PC-3 (cell line): ENCODE results near the gene B4GALNT4. TPM values are rescaled to one million over a fixed set of nuclear protein-coding genes. Genes with fewer than 3 reads are reported as not detected.

Experiments
- ATAC-seq: fragments of 200-7000 bp; cut with Tn5 transposase; 2 replicates; pipeline ENCODE4 v1.9.1; 2020; ENCODE audit warnings: mild to moderate bottlenecking, moderate library complexity
- BruUV-seq: library from RNA; stranded (reverse); fragments of 400-500 nt; replicated peaks from 2 replicates; lab custom pipeline; 2021; lab: Mats Ljungman, UMichigan
- CTCF ChIA-PET: fragments of 300-600 bp; sonication (Branson Sonifier 250); formaldehyde crosslinking; loops from one replicate; lab custom pipeline; 2022; ENCODE audit warnings: antibody characterized with exemption; lab: Charles Lee
- POLR2A ChIA-PET: fragments of 300-600 bp; sonication (Branson Sonifier 250); formaldehyde crosslinking; loops from one replicate; lab custom pipeline; 2022; ENCODE audit warnings: antibody characterized with exemption; ENCODE audit not compliant: unreplicated experiment; lab: Charles Lee
- DNase-seq: peaks from one replicate; pipeline ENCODE4 v3.0.0-alpha.2; 2015
- H2AFZ ChIP-seq: fragments of 300-600 bp; sonication (generic); 2 replicates; pipeline ENCODE4 v1.6.0; 2016; ENCODE audit warnings: antibody characterized with exemption, low read length
- H3F3A ChIP-seq: fragments of 300-600 bp; sonication (generic); one replicate; pipeline ENCODE4 v1.6.0; 2017; ENCODE audit warnings: antibody characterized with exemption, low read length, control low read depth, mild to moderate bottlenecking; ENCODE audit not compliant: unreplicated experiment
- H3K27ac ChIP-seq: fragments of 300-600 bp; sonication (generic); 2 replicates; pipeline ENCODE4 v1.5.1; 2016; ENCODE audit warnings: mild to moderate bottlenecking, low read length
- H3K27me3 ChIP-seq: fragments of 300-600 bp; sonication (generic); 2 replicates; pipeline ENCODE4 v1.6.1; 2016; ENCODE audit warnings: low read length, mixed read lengths
- H3K36me3 ChIP-seq: fragments of 300-600 bp; sonication (generic); 2 replicates; pipeline ENCODE4 v1.6.1; 2016; ENCODE audit warnings: low read depth, mixed run types, low read length, mixed read lengths
- H3K4me1 ChIP-seq: fragments of 300-600 bp; sonication (generic); 2 replicates; pipeline ENCODE4 v1.5.1; 2016; ENCODE audit warnings: low read length; ENCODE audit not compliant: insufficient read depth
- H3K4me2 ChIP-seq: fragments of 300-600 bp; sonication (generic); 2 replicates; pipeline ENCODE4 v1.6.0; 2016; ENCODE audit warnings: low read length
- H3K4me3 ChIP-seq: fragments of 300-600 bp; sonication (generic); 2 replicates; pipeline ENCODE4 v1.5.1; 2016; ENCODE audit warnings: mild to moderate bottlenecking, low read length, mixed read lengths
- H3K79me2 ChIP-seq: fragments of 300-600 bp; sonication (generic); 2 replicates; pipeline ENCODE4 v1.6.1; 2017; ENCODE audit warnings: low read length, mixed read lengths
- H3K9ac ChIP-seq: fragments of 300-600 bp; sonication (generic); 2 replicates; pipeline ENCODE4 v1.6.0; 2016; ENCODE audit warnings: mild to moderate bottlenecking, low read length
- H3K9me2 ChIP-seq: fragments of 300-600 bp; sonication (generic); replicated peaks from 2 replicates; pipeline ENCODE4 v1.6.1; 2016; ENCODE audit warnings: mixed run types, low read length, mixed read lengths
- H3K9me3 ChIP-seq: fragments of 300-600 bp; sonication (generic); 2 replicates; pipeline ENCODE4 v1.6.1; 2016; ENCODE audit warnings: low read length, mixed read lengths
- H4K20me1 ChIP-seq: fragments of 300-600 bp; sonication (generic); 2 replicates; pipeline ENCODE4 v1.6.1; 2016; ENCODE audit warnings: low read length, mixed read lengths
- CTCF ChIP-seq: fragments of 300-600 bp; sonication (generic); conservative IDR thresholded peaks from 2 replicates; pipeline ENCODE4 v1.5.1; 2017; ENCODE audit warnings: antibody characterized with exemption, low read depth, mild to moderate bottlenecking, low read length
- EZH2 ChIP-seq: fragments of 300-600 bp; sonication (generic); IDR thresholded peaks from one replicate; pipeline ENCODE4 v1.6.1; 2017; ENCODE audit warnings: antibody characterized with exemption, mild to moderate bottlenecking, low read length; ENCODE audit not compliant: unreplicated experiment
- EZH2phosphoT487 ChIP-seq: fragments of 300-600 bp; sonication (generic); IDR thresholded peaks from 2 replicates; pipeline ENCODE4 v1.6.1; 2018; ENCODE audit warnings: mild to moderate bottlenecking, antibody characterized with exemption, low read length, borderline replicate concordance
- intact Hi-C: fragments of 100-400 bp; cut with micrococcal nuclease; formaldehyde crosslinking; loops from 2 replicates; pipeline ENCODE4 v1.9.0; 2023
- total RNA-seq: library from RNA; depleted of rRNA; stranded (reverse); fragments of >200 nt; gene quantifications from 2 replicates; pipeline ENCODE4 v1.2.3, GENCODE V29; 2014

B4GALNT4 gene
- total RNA-seq, 1 experiment from 2014 or later, result 52.9 TPM

GRCh38 chr11:403021-403760, 33.9 kb downstream of the B4GALNT4 start:
- Histone ChIP-seq H3K27me3 (no peaks in the 10 kb centered on the region), H3K4me2 (no peak overlapping the region), H3K9me2 (no peaks in the 10 kb centered on the region), H3K79me2 (no peaks in the 10 kb centered on the region), H3K4me1 (peaks cover 7% of the 10 kb centered on the region; the same call in 1 of the 2 replicates), H3K4me3 (no peak overlapping the region), H3K9me3 (no peaks in the 10 kb centered on the region), H2AFZ (no peak overlapping the region), H3F3A (no peaks in the 10 kb centered on the region), H4K20me1 (no peaks in the 10 kb centered on the region), H3K27ac (no peak overlapping the region), H3K9ac (no peak overlapping the region), H3K36me3 (peaks cover 24% of the 10 kb centered on the region)
- ATAC-seq (no peak), DNase-seq (no peak)
- BruUV-seq, result no TSS peak
- CTCF ChIA-PET, result no interaction called here
- TF ChIP-seq CTCF (no peak), EZH2 (no peak)
- POLR2A ChIA-PET, result no interaction called here
- intact Hi-C loops, result no loop called here

- Histone ChIP-seq H3K9me3 (no peaks in the 10 kb centered on the region), H2AFZ (no peak overlapping the region), H3K9ac (no peak overlapping the region), H3K4me2 (no peak overlapping the region), H3K4me1 (peaks cover 7% of the 10 kb centered on the region; the same call in 1 of the 2 replicates), H4K20me1 (no peaks in the 10 kb centered on the region), H3F3A (no peaks in the 10 kb centered on the region), H3K27me3 (no peaks in the 10 kb centered on the region), H3K79me2 (no peaks in the 10 kb centered on the region), H3K4me3 (no peak overlapping the region), H3K36me3 (peaks cover 21% of the 10 kb centered on the region), H3K9me2 (no peaks in the 10 kb centered on the region), H3K27ac (no peak overlapping the region)
- TF ChIP-seq EZH2phosphoT487 (no peak), CTCF (no peak), EZH2 (no peak)
- intact Hi-C loops, result no loop called here
- no peak for ATAC-seq
- ChIA-PET CTCF (no interaction called here), POLR2A (no interaction called here)
- no TSS peak for BruUV-seq
- DNase-seq, result no peak
Observed at GRCh38 chr11:403761-404431, 34.6 kb downstream of the B4GALNT4 start.
